Esophagus squamous epithelium (tissue), 5 donors: ENCODE data around the gene FGGY. TPM values are rescaled to one million over a fixed set of nuclear protein-coding genes. Genes with fewer than 3 reads are reported as not detected.
"Not testable (repeated sequence)": the region's sequence is repeated elsewhere in the genome, so short reads cannot be mapped to it uniquely, and the experiment has no call there.

Experiments
- DNase-seq: peaks from one replicate; lab custom pipeline; 2025; lab: John Stamatoyannopoulos, UW
- H3K27ac ChIP-seq, 4 donors: fragments of 200-600 bp; sonication (generic); one replicate each; pipeline ENCODE4 v1.5.1; 2016 to 2019; ENCODE audit warnings: mild to moderate bottlenecking in 1 of 4
- H3K27me3 ChIP-seq, 4 donors: fragments of 200-600 bp; sonication (generic); 1 replicate in 3 of 4; 2 replicates in 1 of 4; pipeline versions ENCODE4 v1.5.1 to v1.6.0; 2017 to 2021; ENCODE audit warnings: antibody characterized with exemption in 1 of 4
- H3K36me3 ChIP-seq, 3 donors: fragments of 200-600 bp; sonication (generic); one replicate each; pipeline ENCODE4 v1.5.1; 2016 to 2019
- H3K4me1 ChIP-seq, 3 donors: fragments of 200-600 bp; sonication (generic); one replicate each; pipeline ENCODE4 v1.5.1; 2017 to 2019
- H3K4me3 ChIP-seq, 4 donors: fragments of 200-600 bp; sonication (generic); 1 replicate in 3 of 4; 2 replicates in 1 of 4; pipeline ENCODE4 v1.5.1; 2016 to 2019; ENCODE audit warnings: mild to moderate bottlenecking in 2 of 4, moderate library complexity in 1 of 4
- H3K9me3 ChIP-seq, 3 donors: fragments of 200-600 bp; sonication (generic); one replicate each; pipeline ENCODE4 v1.5.1; 2016 to 2019
- POLR2A ChIP-seq, 4 donors: fragments of 450-650 bp; IDR thresholded peaks; one replicate each; pipeline ENCODE4 v1.6.1; 2017; ENCODE audit warnings: antibody characterized with exemption in 4 of 4, mild to moderate bottlenecking in 4 of 4, moderate library complexity in 3 of 4
- WGBS, 2 donors: methylation state at CpG; one replicate each; pipeline ENCODE4 v1.1.5; 2018; 5-methylcytosine and 5-hydroxymethylcytosine counted together
- intact Hi-C: fragments of 100-400 bp; cut with DNase I; formaldehyde crosslinking; loops from one replicate; pipeline ENCODE4 v1.15.0; 2022
- total RNA-seq, 4 donors: library from RNA; depleted of rRNA; stranded (reverse); fragments of >200 nt; gene quantifications; one replicate each; pipeline ENCODE4 v1.1.0, GENCODE V29; 2016
- TF ChIP-seq, protein P1 (sequence below), 6 experiments: fragments of 450-650 bp in 4 of 6; fragments of 200-600 bp in 2 of 6; sonication (generic) in 2 of 6; IDR thresholded peaks; one replicate each; pipeline ENCODE4 v1.5.1; 2016 to 2019; ENCODE audit warnings: antibody characterized with exemption in 6 of 6, mild to moderate bottlenecking in 4 of 6, moderate library complexity in 4 of 6
- donor health status: DM: yes; HTN: yes; CAD: no.

FGGY gene
- total RNA-seq, 4 donors from 2014 or later, result 6.0 to 18.1 (median 9.3) TPM

DNA sequence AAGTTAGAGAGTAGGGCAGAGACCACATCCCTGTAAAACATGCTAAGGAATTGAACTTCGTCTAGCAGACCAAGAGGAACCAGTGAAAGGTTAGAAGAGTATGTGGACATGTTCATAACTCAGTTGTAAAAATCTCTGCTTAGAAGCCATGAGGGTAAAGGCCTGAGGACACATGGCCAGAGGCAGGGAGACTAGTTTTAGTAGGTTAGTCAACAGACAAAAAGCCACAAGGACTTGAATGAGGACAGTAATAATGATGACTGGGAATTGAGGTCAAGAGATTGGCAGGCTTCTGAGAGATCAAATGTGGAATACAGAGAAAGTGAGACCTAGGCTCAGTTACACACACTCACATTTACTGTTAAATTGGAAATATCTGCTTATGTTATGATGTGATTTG lies 312.4 kb downstream of the FGGY start:
- 87 to 90% methylated on average over 1 of the region's 1 CpG for WGBS, 2 donors

DNA sequence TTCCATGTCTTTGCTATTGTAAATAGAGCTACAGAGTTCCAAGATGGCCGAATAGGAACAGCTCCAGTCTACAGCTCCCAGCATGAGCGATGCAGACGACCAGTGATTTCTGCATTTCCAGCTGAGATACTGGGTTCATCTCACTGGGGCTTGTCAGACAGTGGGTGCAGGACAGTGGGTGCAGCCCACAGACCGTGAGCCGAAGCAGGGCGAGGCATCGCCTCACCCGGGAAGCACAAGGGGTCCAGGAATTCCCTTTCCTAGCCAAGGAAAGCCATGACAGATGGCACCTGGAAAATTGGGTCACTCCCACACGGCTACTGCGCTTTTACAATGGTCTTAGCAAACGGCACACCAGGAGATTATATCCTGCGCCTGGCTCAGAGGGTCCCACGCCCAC lies 313.6 kb downstream of the FGGY start:
- DNase-seq, H3K27ac ChIP-seq, H3K4me1 ChIP-seq, H3K4me3 ChIP-seq, intact Hi-C loops, H3K9me3 ChIP-seq, H3K27me3 ChIP-seq: not testable (repeated sequence)
- 94 to 100% methylated on average over 3 of the region's 13 CpGs for WGBS, 2 donors
- H3K36me3 ChIP-seq, result peaks cover 0 to 20% (median 0%) of the 10 kb centered on the region in 3 donors

More for the DNA sequence above, 312.4 kb downstream of the FGGY start:
- TF ChIP-seq, protein P1, sequence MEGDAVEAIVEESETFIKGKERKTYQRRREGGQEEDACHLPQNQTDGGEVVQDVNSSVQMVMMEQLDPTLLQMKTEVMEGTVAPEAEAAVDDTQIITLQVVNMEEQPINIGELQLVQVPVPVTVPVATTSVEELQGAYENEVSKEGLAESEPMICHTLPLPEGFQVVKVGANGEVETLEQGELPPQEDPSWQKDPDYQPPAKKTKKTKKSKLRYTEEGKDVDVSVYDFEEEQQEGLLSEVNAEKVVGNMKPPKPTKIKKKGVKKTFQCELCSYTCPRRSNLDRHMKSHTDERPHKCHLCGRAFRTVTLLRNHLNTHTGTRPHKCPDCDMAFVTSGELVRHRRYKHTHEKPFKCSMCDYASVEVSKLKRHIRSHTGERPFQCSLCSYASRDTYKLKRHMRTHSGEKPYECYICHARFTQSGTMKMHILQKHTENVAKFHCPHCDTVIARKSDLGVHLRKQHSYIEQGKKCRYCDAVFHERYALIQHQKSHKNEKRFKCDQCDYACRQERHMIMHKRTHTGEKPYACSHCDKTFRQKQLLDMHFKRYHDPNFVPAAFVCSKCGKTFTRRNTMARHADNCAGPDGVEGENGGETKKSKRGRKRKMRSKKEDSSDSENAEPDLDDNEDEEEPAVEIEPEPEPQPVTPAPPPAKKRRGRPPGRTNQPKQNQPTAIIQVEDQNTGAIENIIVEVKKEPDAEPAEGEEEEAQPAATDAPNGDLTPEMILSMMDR (IDR thresholded peaks at IDR 0.05), result no peak
- no peak for TF ChIP-seq POLR2A (IDR thresholded peaks at IDR 0.05)
- Histone ChIP-seq H3K27ac (no peak overlapping the region), H3K4me1 (no peaks in the 10 kb centered on the region), H3K36me3 (peaks cover 0 to 20% (median 0%) of the 10 kb centered on the region in 3 donors), H3K4me3 (no peak overlapping the region), H3K9me3 (no peaks in the 10 kb centered on the region), H3K27me3 (no peaks in the 10 kb centered on the region)
- DNase-seq, result no peak
- intact Hi-C loops, result no loop called here

DNA sequence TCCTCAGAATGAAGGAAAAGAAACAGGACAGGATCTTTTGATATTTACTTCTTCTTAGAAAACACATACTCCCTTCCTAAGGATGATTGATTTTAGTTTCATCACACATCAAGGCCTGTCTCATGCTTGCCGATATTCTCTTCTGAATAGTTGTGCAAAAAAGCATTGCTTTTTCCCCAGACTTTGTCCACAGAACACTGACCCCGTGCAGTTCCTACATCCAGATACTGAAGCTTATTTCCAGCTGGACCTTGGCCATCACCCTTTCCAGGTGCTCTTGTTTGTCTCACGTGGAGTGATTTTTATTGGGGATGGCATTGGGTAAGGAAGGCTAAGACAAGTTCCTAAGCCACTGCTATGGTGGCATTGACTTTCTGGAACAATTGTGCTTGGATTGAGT lies 320.5 kb downstream of the FGGY start:
- no peaks in the 10 kb centered on the region for H3K4me1 ChIP-seq
- no peaks in the 10 kb centered on the region for H3K27me3 ChIP-seq

DNA sequence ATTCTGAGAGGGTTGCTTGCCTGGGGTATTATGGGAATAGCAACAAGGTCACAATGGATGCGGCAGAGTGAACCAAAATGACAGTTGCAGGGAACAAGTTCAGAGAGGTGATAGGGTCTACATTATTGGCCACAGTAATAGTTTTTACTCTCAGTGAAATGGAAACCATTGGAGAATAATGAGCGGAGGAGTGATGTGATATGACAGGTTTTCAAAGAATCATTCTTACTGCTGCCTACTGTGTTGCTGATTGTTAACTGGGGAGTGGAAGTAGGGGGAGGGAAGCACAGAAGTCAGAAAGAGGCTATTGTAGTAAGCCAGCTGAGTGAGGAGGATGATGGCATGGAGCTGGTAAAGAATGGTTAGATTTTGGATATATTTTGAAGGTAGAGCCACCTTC lies 322.7 kb downstream of the FGGY start:
- H3K27me3 ChIP-seq, result no peaks in the 10 kb centered on the region
- no peak overlapping the region for H3K4me3 ChIP-seq
- H3K4me1 ChIP-seq, result no peaks in the 10 kb centered on the region
- 94 to 100% methylated on average over 2 of the region's 2 CpGs for WGBS, 2 donors
- H3K36me3 ChIP-seq, result no peaks in the 10 kb centered on the region
- TF ChIP-seq, protein P1 (IDR thresholded peaks at IDR 0.05), result no peak
- TF ChIP-seq POLR2A (IDR thresholded peaks at IDR 0.05), result no peak
- intact Hi-C loops, result no loop called here
- no peaks in the 10 kb centered on the region for H3K9me3 ChIP-seq
- DNase-seq, result no peak
- no peak overlapping the region for H3K27ac ChIP-seq

More for the DNA sequence above, 320.5 kb downstream of the FGGY start:
- TF ChIP-seq, protein P1 (IDR thresholded peaks at IDR 0.05), result no peak
- no peak for TF ChIP-seq POLR2A (IDR thresholded peaks at IDR 0.05)
- DNase-seq, result no peak
- Histone ChIP-seq H3K4me3 (no peak overlapping the region), H3K9me3 (no peaks in the 10 kb centered on the region), H3K36me3 (no peaks in the 10 kb centered on the region), H3K27ac (no peak overlapping the region)
- WGBS, 2 donors, result 85 to 92% methylated on average over 2 to 3 of the region's 3 CpGs
- intact Hi-C loops, result no loop called here

DNA sequence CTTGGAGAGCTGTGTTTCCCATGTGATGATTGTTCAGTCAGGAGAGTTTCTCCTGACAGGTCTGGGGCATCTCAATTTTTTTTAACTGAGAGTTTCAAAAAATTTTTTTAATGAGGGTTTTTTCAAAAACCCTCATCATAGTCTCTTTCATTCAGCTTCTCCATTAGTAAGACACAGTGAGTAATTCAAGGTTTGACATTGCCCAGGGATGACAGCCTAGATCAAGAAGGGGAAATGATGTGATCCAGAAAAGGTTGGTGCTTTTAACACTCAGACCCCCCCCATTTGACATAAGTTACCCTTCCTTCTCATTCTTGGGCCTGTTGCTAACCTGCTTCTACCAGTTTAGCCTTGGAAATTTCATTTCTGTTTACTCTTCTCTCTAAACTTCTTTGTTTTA lies 328.5 kb downstream of the FGGY start:
- no peak for TF ChIP-seq POLR2A (IDR thresholded peaks at IDR 0.05)
- TF ChIP-seq, protein P1 (IDR thresholded peaks at IDR 0.05), result no peak
- no peaks in the 10 kb centered on the region for H3K36me3 ChIP-seq
- intact Hi-C loops, result no loop called here
- H3K27me3 ChIP-seq, result no peaks in the 10 kb centered on the region
- no peaks in the 10 kb centered on the region for H3K4me1 ChIP-seq
- no peak overlapping the region for H3K27ac ChIP-seq
- DNase-seq, result no peak
- no peaks in the 10 kb centered on the region for H3K9me3 ChIP-seq
- no peak overlapping the region for H3K4me3 ChIP-seq
